ENCODE data around the gene ARMC5. TPM values are rescaled to one million over a fixed set of nuclear protein-coding genes. Genes with fewer than 3 reads are reported as not detected.

ARMC5 gene
- total and polyA plus RNA-seq, 10 of the 15 experiments (the other 5 are each of a cell fraction or from before 2014, with no cell fraction given): 0.06 to 13.2 (median 5.6) TPM

DNA sequence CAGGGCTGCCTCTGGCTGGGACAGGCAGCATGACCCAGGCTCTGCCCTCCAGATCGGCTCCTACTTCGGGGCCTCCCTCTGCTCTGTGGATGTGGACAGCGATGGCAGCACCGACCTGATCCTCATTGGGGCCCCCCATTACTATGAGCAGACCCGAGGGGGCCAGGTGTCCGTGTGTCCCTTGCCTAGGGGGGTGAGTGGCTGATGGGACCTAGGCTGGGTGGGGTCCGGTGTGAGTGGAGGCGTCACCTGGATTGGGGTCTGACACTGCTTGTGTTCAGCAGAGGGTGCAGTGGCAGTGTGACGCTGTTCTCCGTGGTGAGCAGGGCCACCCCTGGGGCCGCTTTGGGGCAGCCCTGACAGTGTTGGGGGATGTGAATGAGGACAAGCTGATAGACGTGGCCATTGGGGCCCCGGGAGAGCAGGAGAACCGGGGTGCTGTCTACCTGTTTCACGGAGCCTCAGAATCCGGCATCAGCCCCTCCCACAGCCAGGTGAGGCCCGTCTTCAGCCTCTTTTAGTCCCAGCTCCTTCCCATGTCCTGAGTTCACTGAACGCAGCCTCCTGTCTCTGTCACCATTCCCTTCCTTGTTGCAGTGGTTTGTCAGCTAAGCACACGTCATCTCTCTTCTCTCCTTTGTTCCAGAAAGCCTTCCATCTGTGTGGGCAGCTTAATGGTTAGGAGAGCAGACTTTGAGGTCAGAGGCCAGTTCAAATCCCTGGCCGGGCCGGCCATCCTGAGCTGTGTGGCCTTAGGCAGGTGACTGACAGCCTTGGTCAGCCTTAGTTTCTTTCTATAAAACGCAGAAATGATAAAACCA lies 48.1 kb upstream of the ARMC5 start:
- POLR2A ChIA-PET: interaction anchor here (0.5 to 0.6 kb wide), 2 partner anchors 10 to 170 kb away, joined by 3 read pairs; no protein-coding TSS in a partner anchor
- CTCF ChIA-PET: no interaction called here
- Histone ChIP-seq H2AFZ (ENCODE audit: control insufficient read depth, low read depth, low read length) (no peak overlapping the region), H3K4me1 (ENCODE audit: control insufficient read depth, insufficient read depth, low read length) (peaks cover 11% of the 10 kb centered on the region), H3K79me2 (ENCODE audit: control insufficient read depth, insufficient read depth, low read length) (no peaks in the 10 kb centered on the region), H3K36me3 (ENCODE audit: control insufficient read depth in 2 of 2, insufficient read depth in 2 of 2, low read length in 1 of 2) (no peaks in the 10 kb centered on the region), H3K27me3 (replicated peaks in 1 of 2; ENCODE audit: control insufficient read depth in 2 of 2, insufficient read depth in 2 of 2, low read length in 1 of 2) (no peaks in the 10 kb centered on the region; a peak in 1 of 4 replicates), H3K4me2 (ENCODE audit: control insufficient read depth, insufficient read depth) (no peak overlapping the region), H4K20me1 (ENCODE audit: control insufficient read depth, insufficient read depth) (no peaks in the 10 kb centered on the region), H3K27ac (ENCODE audit: control insufficient read depth, insufficient read depth) (no peak overlapping the region), H3K9ac (ENCODE audit: control insufficient read depth, insufficient read depth, low read length) (no peak overlapping the region), H3K9me3 (replicated peaks; ENCODE audit: control insufficient read depth, insufficient read depth, low read length) (no peaks in the 10 kb centered on the region), H3K4me3 (no peak overlapping the region)
- no peak for ATAC-seq
- in situ Hi-C loops (cut with MboI) (no loop called here), intact Hi-C loops (cut with micrococcal nuclease; ENCODE audit: unreplicated experiment) (no loop called here)
- WGBS (ENCODE audit: insufficient coverage, insufficient replicate concordance, low lambda C conversion rate, missing lambda C conversion rate): 41% methylated on average over 22 of the region's 22 CpGs
- no peak for DNase-seq (ENCODE audit: low read depth, low spot score)
- RAD21 ChIA-PET (ENCODE audit: unreplicated experiment): no interaction called here
- no peak for FAIRE-seq
- no TSS peak for BruUV-seq (replicated peaks)
- TF ChIP-seq HCFC1 (IDR thresholded peaks at IDR 0.05; ENCODE audit: low read length) (no peak), ZNF274 (IDR thresholded peaks at IDR 0.05; ENCODE audit: insufficient read depth, insufficient read length) (no peak), MYB (IDR thresholded peaks at IDR 0.05; ENCODE audit: borderline replicate concordance, low read depth, low read length) (no peak), TCF12 (IDR thresholded peaks at IDR 0.05; ENCODE audit: low read depth, low read length) (no peak), STAT1 (conservative IDR thresholded peaks at IDR 0.05) (no peak), CEBPB (IDR thresholded peaks at IDR 0.05; ENCODE audit: borderline replicate concordance in 1 of 2, low read depth in 2 of 2, low read length in 2 of 2) (no peak), SRF (IDR thresholded peaks at IDR 0.05; ENCODE audit: low read depth in 2 of 2, low read length in 2 of 2) (no peak)
- TF ChIP-seq, protein P1, sequence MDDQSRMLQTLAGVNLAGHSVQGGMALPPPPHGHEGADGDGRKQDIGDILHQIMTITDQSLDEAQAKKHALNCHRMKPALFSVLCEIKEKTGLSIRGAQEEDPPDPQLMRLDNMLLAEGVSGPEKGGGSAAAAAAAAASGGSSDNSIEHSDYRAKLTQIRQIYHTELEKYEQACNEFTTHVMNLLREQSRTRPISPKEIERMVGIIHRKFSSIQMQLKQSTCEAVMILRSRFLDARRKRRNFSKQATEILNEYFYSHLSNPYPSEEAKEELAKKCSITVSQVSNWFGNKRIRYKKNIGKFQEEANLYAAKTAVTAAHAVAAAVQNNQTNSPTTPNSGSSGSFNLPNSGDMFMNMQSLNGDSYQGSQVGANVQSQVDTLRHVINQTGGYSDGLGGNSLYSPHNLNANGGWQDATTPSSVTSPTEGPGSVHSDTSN (IDR thresholded peaks at IDR 0.05; ENCODE audit: insufficient replicate concordance, low read depth, low read length): no peak
- TF ChIP-seq, protein P2, sequence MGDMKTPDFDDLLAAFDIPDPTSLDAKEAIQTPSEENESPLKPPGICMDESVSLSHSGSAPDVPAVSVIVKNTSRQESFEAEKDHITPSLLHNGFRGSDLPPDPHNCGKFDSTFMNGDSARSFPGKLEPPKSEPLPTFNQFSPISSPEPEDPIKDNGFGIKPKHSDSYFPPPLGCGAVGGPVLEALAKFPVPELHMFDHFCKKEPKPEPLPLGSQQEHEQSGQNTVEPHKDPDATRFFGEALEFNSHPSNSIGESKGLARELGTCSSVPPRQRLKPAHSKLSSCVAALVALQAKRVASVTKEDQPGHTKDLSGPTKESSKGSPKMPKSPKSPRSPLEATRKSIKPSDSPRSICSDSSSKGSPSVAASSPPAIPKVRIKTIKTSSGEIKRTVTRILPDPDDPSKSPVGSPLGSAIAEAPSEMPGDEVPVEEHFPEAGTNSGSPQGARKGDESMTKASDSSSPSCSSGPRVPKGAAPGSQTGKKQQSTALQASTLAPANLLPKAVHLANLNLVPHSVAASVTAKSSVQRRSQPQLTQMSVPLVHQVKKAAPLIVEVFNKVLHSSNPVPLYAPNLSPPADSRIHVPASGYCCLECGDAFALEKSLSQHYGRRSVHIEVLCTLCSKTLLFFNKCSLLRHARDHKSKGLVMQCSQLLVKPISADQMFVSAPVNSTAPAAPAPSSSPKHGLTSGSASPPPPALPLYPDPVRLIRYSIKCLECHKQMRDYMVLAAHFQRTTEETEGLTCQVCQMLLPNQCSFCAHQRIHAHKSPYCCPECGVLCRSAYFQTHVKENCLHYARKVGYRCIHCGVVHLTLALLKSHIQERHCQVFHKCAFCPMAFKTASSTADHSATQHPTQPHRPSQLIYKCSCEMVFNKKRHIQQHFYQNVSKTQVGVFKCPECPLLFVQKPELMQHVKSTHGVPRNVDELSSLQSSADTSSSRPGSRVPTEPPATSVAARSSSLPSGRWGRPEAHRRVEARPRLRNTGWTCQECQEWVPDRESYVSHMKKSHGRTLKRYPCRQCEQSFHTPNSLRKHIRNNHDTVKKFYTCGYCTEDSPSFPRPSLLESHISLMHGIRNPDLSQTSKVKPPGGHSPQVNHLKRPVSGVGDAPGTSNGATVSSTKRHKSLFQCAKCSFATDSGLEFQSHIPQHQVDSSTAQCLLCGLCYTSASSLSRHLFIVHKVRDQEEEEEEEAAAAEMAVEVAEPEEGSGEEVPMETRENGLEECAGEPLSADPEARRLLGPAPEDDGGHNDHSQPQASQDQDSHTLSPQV (IDR thresholded peaks at IDR 0.05): no peak
- TF ChIP-seq, protein P3, sequence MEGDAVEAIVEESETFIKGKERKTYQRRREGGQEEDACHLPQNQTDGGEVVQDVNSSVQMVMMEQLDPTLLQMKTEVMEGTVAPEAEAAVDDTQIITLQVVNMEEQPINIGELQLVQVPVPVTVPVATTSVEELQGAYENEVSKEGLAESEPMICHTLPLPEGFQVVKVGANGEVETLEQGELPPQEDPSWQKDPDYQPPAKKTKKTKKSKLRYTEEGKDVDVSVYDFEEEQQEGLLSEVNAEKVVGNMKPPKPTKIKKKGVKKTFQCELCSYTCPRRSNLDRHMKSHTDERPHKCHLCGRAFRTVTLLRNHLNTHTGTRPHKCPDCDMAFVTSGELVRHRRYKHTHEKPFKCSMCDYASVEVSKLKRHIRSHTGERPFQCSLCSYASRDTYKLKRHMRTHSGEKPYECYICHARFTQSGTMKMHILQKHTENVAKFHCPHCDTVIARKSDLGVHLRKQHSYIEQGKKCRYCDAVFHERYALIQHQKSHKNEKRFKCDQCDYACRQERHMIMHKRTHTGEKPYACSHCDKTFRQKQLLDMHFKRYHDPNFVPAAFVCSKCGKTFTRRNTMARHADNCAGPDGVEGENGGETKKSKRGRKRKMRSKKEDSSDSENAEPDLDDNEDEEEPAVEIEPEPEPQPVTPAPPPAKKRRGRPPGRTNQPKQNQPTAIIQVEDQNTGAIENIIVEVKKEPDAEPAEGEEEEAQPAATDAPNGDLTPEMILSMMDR (IDR thresholded peaks at IDR 0.05 in 2 of 3, conservative IDR thresholded peaks at IDR 0.05 in 1 of 3; ENCODE audit: control insufficient read depth in 2 of 3, extremely low read depth in 1 of 3, insufficient read depth in 1 of 3, low read depth in 3 of 3, low read length in 3 of 3): no peak
- SMC1A ChIA-PET (ENCODE audit: uncharacterized antibody, unreplicated experiment): no interaction called here

Measured in GM12878 (cell line).